GM23338 (cell line): ENCODE data around the gene ARHGAP1. TPM values are rescaled to one million over a fixed set of nuclear protein-coding genes. Genes with fewer than 3 reads are reported as not detected.
A peak's percentile ranks its signal among the peaks of the same experiment; 100 is the strongest.

Source experiments
- ATAC-seq: fragments of 200-7000 bp; cut with Tn5 transposase; 3 replicates; pipeline ENCODE4 v1.9.1; 2020
- DNase-seq: peaks from one replicate; pipeline ENCODE4 v3.0.0-alpha.2; 2015; ENCODE audit warnings: low spot score
- H2AFZ ChIP-seq: fragments of 200-600 bp; sonication (generic); 2 replicates; pipeline ENCODE4 v1.8.0; 2016; ENCODE audit warnings: antibody characterized with exemption, mild to moderate bottlenecking, moderate library complexity
- H3F3A ChIP-seq: fragments of 200-600 bp; sonication (generic); replicated peaks from 2 replicates; pipeline ENCODE4 v1.8.0; 2017; ENCODE audit warnings: antibody characterized with exemption, mixed run types, low read depth
- H3K27ac ChIP-seq: fragments of 200-600 bp; sonication (generic); 2 replicates; pipeline ENCODE4 v1.6.1; 2016; ENCODE audit warnings: low read depth
- H3K27me3 ChIP-seq: fragments of 200-600 bp; sonication (generic); 2 replicates; pipeline ENCODE4 v1.8.0; 2016; ENCODE audit warnings: mild to moderate bottlenecking, mixed run types, moderate library complexity; ENCODE audit not compliant: insufficient read depth
- H3K36me3 ChIP-seq: fragments of 200-600 bp; sonication (generic); 2 replicates; pipeline ENCODE4 v1.8.0; 2016; ENCODE audit warnings: mild to moderate bottlenecking; ENCODE audit not compliant: insufficient read depth
- H3K4me1 ChIP-seq: fragments of 200-600 bp; sonication (generic); 2 replicates; pipeline ENCODE4 v1.8.0; 2016; ENCODE audit warnings: mild to moderate bottlenecking, moderate library complexity; ENCODE audit not compliant: insufficient read depth
- H3K4me2 ChIP-seq: fragments of 200-600 bp; sonication (generic); 2 replicates; pipeline ENCODE4 v1.7.1; 2017; ENCODE audit warnings: mixed run types
- H3K4me3 ChIP-seq: fragments of 200-600 bp; sonication (generic); 2 replicates; pipeline ENCODE4 v1.6.1; 2016; ENCODE audit warnings: mixed run types
- H3K79me2 ChIP-seq: fragments of 200-600 bp; sonication (generic); replicated peaks from 2 replicates; pipeline ENCODE4 v1.8.0; 2017; ENCODE audit warnings: mild to moderate bottlenecking; ENCODE audit not compliant: insufficient read depth
- H3K9me2 ChIP-seq: fragments of 200-600 bp; sonication (generic); 2 replicates; pipeline ENCODE4 v1.8.0; 2017; ENCODE audit not compliant: insufficient read depth
- H4K20me1 ChIP-seq: fragments of 200-600 bp; sonication (generic); replicated peaks from 2 replicates; pipeline ENCODE4 v1.8.0; 2017; ENCODE audit warnings: mild to moderate bottlenecking; ENCODE audit not compliant: insufficient read depth
- H3K27ac Mint-ChIP-seq: 2 replicates; pipeline ENCODE4 v1.8.0; 2020; ENCODE audit warnings: inconsistent platforms, mild to moderate bottlenecking, moderate library complexity, mixed read lengths
- H3K27me3 Mint-ChIP-seq: 3 replicates; pipeline ENCODE4 v1.8.0; 2022; ENCODE audit warnings: low read depth, mild to moderate bottlenecking, moderate library complexity, mixed read lengths, inconsistent platforms; ENCODE audit not compliant: insufficient read depth, poor library complexity
- H3K36me3 Mint-ChIP-seq: 3 replicates; pipeline ENCODE4 v1.8.0; 2021; ENCODE audit warnings: low read depth, mild to moderate bottlenecking, inconsistent platforms, moderate library complexity, mixed read lengths
- H3K4me1 Mint-ChIP-seq: 3 replicates; pipeline ENCODE4 v1.8.0; 2020; ENCODE audit warnings: mild to moderate bottlenecking, inconsistent platforms, mixed read lengths
- H3K4me3 Mint-ChIP-seq: 3 replicates; pipeline ENCODE4 v1.8.0; 2021; ENCODE audit warnings: moderate library complexity, mild to moderate bottlenecking, inconsistent platforms, mixed read lengths
- H3K9me3 Mint-ChIP-seq: 3 replicates; pipeline ENCODE4 v1.8.0; 2020; ENCODE audit warnings: moderate library complexity, mild to moderate bottlenecking, inconsistent platforms, mixed read lengths
- CREB1 ChIP-seq: fragments of 250-450 bp; sonication (Bioruptor Pico); IDR thresholded peaks from 2 replicates; pipeline ENCODE4 v1.5.0; 2020; ENCODE audit warnings: low read depth, mild to moderate bottlenecking, moderate library complexity
- EZH2 ChIP-seq: fragments of 200-600 bp; sonication (generic); IDR thresholded peaks from one replicate; pipeline ENCODE4 v1.8.0; 2017; ENCODE audit warnings: antibody characterized with exemption, mild to moderate bottlenecking, low read depth; ENCODE audit not compliant: unreplicated experiment
- EZH2phosphoT487 ChIP-seq: fragments of 200-600 bp; sonication (generic); IDR thresholded peaks from one replicate; pipeline ENCODE4 v1.8.1; 2018; ENCODE audit warnings: antibody characterized with exemption; ENCODE audit not compliant: unreplicated experiment
- JUNB ChIP-seq: IDR thresholded peaks from one replicate; pipeline ENCODE4 v1.6.1; 2016; ENCODE audit warnings: antibody characterized with exemption; ENCODE audit not compliant: unreplicated experiment
- NANOG ChIP-seq: IDR thresholded peaks from 2 replicates; pipeline ENCODE4 v1.6.1; 2016; ENCODE audit warnings: antibody characterized with exemption, borderline replicate concordance
- POLR2AphosphoS5 ChIP-seq: IDR thresholded peaks from 2 replicates; pipeline ENCODE4 v1.6.1; 2016; ENCODE audit warnings: antibody characterized with exemption, low read depth
- STAT1 ChIP-seq: IDR thresholded peaks from one replicate; pipeline ENCODE4 v1.6.1; 2016; ENCODE audit warnings: antibody characterized with exemption; ENCODE audit not compliant: unreplicated experiment
- ZNF114 ChIP-seq: fragments of 250-450 bp; sonication (Bioruptor Pico); IDR thresholded peaks from 2 replicates; pipeline ENCODE4 v1.5.0; 2020; ENCODE audit warnings: mild to moderate bottlenecking, moderate library complexity
- ZNF331 ChIP-seq: fragments of 250-450 bp; sonication (Bioruptor Pico); IDR thresholded peaks from 2 replicates; pipeline ENCODE4 v1.5.0; 2020; ENCODE audit warnings: low read depth, mild to moderate bottlenecking, moderate library complexity
- polyA plus RNA-seq: library from polyadenylated mRNA; unstranded; fragments of >200 nt; fragmentation: Nextera tagmentation; extraction: Ambion mirVana; gene quantifications from 2 replicates; pipeline ENCODE4 v1.2.1, GENCODE V29; 2016
- total RNA-seq: library from RNA; depleted of rRNA; stranded (reverse); fragments of >200 nt; shearing (Covaris generic); gene quantifications from 2 replicates; pipeline ENCODE4 v1.2.3, GENCODE V29; 2014; rRNA removed
- TF ChIP-seq, protein P1 (sequence below): IDR thresholded peaks from one replicate; pipeline ENCODE4 v1.6.1; 2018; ENCODE audit warnings: antibody characterized with exemption; ENCODE audit not compliant: unreplicated experiment
- TF ChIP-seq, protein P2 (sequence below), 2 experiments: fragments of 200-600 bp in 1 of 2; sonication (generic) in 1 of 2; conservative IDR thresholded peaks; 2 replicates each; pipeline versions ENCODE4 v1.5.1 to v1.6.1; 2016 to 2017; ENCODE audit warnings: antibody characterized with exemption in 2 of 2, low read depth in 2 of 2, mild to moderate bottlenecking in 2 of 2, moderate library complexity in 1 of 2

ARHGAP1 gene
- total and polyA plus RNA-seq, 2 experiments from 2014 or later, result 23.4 to 38.1 TPM

DNA sequence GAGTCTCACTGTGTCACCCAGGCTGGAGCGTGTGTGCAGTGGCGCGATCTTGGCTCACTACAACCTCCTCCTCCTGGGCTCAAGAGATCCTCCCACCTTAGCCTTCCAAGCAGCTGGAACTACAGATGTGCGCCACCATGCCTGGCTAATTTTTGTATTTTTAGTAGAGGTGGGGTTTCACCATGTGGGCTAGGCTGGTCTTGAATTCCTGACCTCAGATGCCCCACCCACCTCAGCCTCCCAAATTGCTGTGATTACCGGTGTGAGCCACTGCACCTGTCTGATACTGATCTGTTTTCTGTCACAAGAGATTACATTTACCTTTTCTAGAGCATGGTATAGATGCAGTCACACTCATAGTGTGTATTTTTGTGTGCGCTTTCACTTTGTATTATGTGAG lies 71.5 kb downstream of the ARHGAP1 start:
- Mint-ChIP-seq H3K9me3 (no peaks in the 10 kb centered on the region), H3K27me3 (peaks cover 3% of the 10 kb centered on the region), H3K4me3 (no peak overlapping the region), H3K36me3 (peaks cover 23% of the 10 kb centered on the region; the same call in 2 of the 3 replicates), H3K27ac (peak overlapping the region; percentile 67), H3K4me1 (no peaks in the 10 kb centered on the region)
- TF ChIP-seq ZNF114 (CRISPR knock-in tag), result no peak
- TF ChIP-seq EZH2phosphoT487, result no peak
- no peak for TF ChIP-seq ZNF331 (CRISPR knock-in tag)
- TF ChIP-seq EZH2, result no peak
- TF ChIP-seq CREB1 (CRISPR knock-in tag), result no peak
- TF ChIP-seq STAT1, result no peak
- no peak for TF ChIP-seq POLR2AphosphoS5
- TF ChIP-seq, protein P1, sequence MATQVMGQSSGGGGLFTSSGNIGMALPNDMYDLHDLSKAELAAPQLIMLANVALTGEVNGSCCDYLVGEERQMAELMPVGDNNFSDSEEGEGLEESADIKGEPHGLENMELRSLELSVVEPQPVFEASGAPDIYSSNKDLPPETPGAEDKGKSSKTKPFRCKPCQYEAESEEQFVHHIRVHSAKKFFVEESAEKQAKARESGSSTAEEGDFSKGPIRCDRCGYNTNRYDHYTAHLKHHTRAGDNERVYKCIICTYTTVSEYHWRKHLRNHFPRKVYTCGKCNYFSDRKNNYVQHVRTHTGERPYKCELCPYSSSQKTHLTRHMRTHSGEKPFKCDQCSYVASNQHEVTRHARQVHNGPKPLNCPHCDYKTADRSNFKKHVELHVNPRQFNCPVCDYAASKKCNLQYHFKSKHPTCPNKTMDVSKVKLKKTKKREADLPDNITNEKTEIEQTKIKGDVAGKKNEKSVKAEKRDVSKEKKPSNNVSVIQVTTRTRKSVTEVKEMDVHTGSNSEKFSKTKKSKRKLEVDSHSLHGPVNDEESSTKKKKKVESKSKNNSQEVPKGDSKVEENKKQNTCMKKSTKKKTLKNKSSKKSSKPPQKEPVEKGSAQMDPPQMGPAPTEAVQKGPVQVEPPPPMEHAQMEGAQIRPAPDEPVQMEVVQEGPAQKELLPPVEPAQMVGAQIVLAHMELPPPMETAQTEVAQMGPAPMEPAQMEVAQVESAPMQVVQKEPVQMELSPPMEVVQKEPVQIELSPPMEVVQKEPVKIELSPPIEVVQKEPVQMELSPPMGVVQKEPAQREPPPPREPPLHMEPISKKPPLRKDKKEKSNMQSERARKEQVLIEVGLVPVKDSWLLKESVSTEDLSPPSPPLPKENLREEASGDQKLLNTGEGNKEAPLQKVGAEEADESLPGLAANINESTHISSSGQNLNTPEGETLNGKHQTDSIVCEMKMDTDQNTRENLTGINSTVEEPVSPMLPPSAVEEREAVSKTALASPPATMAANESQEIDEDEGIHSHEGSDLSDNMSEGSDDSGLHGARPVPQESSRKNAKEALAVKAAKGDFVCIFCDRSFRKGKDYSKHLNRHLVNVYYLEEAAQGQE, result no peak
- TF ChIP-seq JUNB, result no peak
- TF ChIP-seq NANOG, result no peak
- TF ChIP-seq, protein P2, sequence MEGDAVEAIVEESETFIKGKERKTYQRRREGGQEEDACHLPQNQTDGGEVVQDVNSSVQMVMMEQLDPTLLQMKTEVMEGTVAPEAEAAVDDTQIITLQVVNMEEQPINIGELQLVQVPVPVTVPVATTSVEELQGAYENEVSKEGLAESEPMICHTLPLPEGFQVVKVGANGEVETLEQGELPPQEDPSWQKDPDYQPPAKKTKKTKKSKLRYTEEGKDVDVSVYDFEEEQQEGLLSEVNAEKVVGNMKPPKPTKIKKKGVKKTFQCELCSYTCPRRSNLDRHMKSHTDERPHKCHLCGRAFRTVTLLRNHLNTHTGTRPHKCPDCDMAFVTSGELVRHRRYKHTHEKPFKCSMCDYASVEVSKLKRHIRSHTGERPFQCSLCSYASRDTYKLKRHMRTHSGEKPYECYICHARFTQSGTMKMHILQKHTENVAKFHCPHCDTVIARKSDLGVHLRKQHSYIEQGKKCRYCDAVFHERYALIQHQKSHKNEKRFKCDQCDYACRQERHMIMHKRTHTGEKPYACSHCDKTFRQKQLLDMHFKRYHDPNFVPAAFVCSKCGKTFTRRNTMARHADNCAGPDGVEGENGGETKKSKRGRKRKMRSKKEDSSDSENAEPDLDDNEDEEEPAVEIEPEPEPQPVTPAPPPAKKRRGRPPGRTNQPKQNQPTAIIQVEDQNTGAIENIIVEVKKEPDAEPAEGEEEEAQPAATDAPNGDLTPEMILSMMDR (conservative IDR thresholded peaks at IDR 0.05; ENCODE audit: low read depth in 2 of 2), result no peak
- no peak for ATAC-seq
- Histone ChIP-seq H3K4me1 (no peaks in the 10 kb centered on the region), H3K27me3 (no peaks in the 10 kb centered on the region), H3K4me3 (no peak overlapping the region), H3F3A (no peaks in the 10 kb centered on the region), H3K4me2 (no peak overlapping the region), H3K36me3 (peaks cover 5% of the 10 kb centered on the region; the same call in 1 of the 2 replicates), H4K20me1 (peaks cover 4% of the 10 kb centered on the region), H3K9me2 (no peaks in the 10 kb centered on the region), H3K79me2 (peaks cover 27% of the 10 kb centered on the region), H2AFZ (no peak overlapping the region), H3K27ac (no peak overlapping the region)
- no peak for DNase-seq

Other genes with a start within 250 kb of the ARHGAP1 start
- gene AMBRA1, start 106.6 kb downstream of the ARHGAP1 start, total RNA-seq, result 34.8 and 42.2 TPM in 2 replicates
- 8.3 and 8.9 TPM in 2 replicates for gene AMBRA1, start 106.6 kb downstream of the ARHGAP1 start, polyA plus RNA-seq
- 4.9 and 6.5 TPM in 2 replicates for gene HARBI1, start 83.4 kb downstream of the ARHGAP1 start, total RNA-seq
- gene HARBI1, start 83.4 kb downstream of the ARHGAP1 start, polyA plus RNA-seq, result 4.2 TPM in 2 replicates
- 71.1 and 71.4 TPM in 2 replicates for gene ATG13, start 83.1 kb downstream of the ARHGAP1 start, total RNA-seq
- 32.3 and 32.9 TPM in 2 replicates for gene ATG13, start 83.1 kb downstream of the ARHGAP1 start, polyA plus RNA-seq
- 17.2 and 25.6 TPM in 2 replicates for gene ZNF408, start 412 bp upstream of the ARHGAP1 start, total RNA-seq
- 6.1 and 7.8 TPM in 2 replicates for gene ZNF408, start 412 bp upstream of the ARHGAP1 start, polyA plus RNA-seq
- 0.21 TPM in 1 of 2 replicates, not detected in the other for gene F2, start 18.6 kb upstream of the ARHGAP1 start, total RNA-seq
- gene F2, start 18.6 kb upstream of the ARHGAP1 start, polyA plus RNA-seq, result 0.31 TPM in 1 of 2 replicates, not detected in the other
- gene CKAP5, start 145.7 kb upstream of the ARHGAP1 start, total RNA-seq, result 120 and 135 TPM in 2 replicates
- gene CKAP5, start 145.7 kb upstream of the ARHGAP1 start, polyA plus RNA-seq, result 49.4 and 67.9 TPM in 2 replicates
- 14.5 and 18.4 TPM in 2 replicates for gene LRP4, start 217.9 kb upstream of the ARHGAP1 start, total RNA-seq
- gene LRP4, start 217.9 kb upstream of the ARHGAP1 start, polyA plus RNA-seq, result 6.0 and 6.4 TPM in 2 replicates
- 18.5 and 42.6 TPM in 2 replicates for gene CSTPP1, start 236.1 kb upstream of the ARHGAP1 start, total RNA-seq
- gene CSTPP1, start 236.1 kb upstream of the ARHGAP1 start, polyA plus RNA-seq, result 22.2 and 23.5 TPM in 2 replicates